ENCODE results near the gene LPAR2.

DNA sequence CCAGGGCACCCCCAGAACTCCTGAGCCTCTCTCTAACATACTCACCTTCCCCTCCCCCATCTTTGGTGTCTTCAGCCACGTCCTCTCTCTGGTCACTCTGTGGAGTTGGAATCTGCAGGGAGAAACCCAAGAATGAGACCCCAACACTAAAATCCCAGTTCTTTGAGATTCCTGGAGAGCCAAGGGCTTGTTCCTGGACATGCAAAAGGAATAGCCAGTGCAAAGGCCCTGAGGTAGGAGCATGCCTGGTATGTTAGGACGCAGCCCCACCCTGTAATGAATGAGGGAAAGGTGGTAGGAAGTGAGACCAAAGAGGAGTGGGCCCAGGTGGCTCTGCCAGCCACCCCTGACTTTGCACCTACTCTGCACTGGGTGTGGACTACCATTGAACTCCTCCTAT lies 2.4 kb upstream of the LPAR2 start:
- TF ChIP-seq, protein P1, sequence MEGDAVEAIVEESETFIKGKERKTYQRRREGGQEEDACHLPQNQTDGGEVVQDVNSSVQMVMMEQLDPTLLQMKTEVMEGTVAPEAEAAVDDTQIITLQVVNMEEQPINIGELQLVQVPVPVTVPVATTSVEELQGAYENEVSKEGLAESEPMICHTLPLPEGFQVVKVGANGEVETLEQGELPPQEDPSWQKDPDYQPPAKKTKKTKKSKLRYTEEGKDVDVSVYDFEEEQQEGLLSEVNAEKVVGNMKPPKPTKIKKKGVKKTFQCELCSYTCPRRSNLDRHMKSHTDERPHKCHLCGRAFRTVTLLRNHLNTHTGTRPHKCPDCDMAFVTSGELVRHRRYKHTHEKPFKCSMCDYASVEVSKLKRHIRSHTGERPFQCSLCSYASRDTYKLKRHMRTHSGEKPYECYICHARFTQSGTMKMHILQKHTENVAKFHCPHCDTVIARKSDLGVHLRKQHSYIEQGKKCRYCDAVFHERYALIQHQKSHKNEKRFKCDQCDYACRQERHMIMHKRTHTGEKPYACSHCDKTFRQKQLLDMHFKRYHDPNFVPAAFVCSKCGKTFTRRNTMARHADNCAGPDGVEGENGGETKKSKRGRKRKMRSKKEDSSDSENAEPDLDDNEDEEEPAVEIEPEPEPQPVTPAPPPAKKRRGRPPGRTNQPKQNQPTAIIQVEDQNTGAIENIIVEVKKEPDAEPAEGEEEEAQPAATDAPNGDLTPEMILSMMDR (IDR thresholded peaks at IDR 0.05; ENCODE audit: low read length): no peak
- TF ChIP-seq EZH2 (IDR thresholded peaks at IDR 0.05; ENCODE audit: borderline replicate concordance, low read length): no peak

Measured in OCI-LY1 (cell line).